SK-N-SH treated with all-trans-retinoic acid at 6 μM for 48 hours (cell line): ENCODE measurements around the gene BLNK.

Experiments used
- ARNTL ChIP-seq: fragments of 450-650 bp; formaldehyde crosslinking; IDR thresholded peaks from 2 replicates; pipeline ENCODE4 v1.5.0; 2020; ENCODE audit warnings: low read depth, mild to moderate bottlenecking, moderate library complexity, borderline replicate concordance
- CSDC2 ChIP-seq: fragments of 250-450 bp; sonication (Bioruptor Pico); IDR thresholded peaks from 2 replicates; pipeline ENCODE4 v1.5.0; 2020; ENCODE audit warnings: mild to moderate bottlenecking, moderate library complexity

GRCh38 chr10:96211764-96212163 lies 59.6 kb downstream of the BLNK start:
- TF ChIP-seq CSDC2 (CRISPR knock-in tag): no peak
- no peak for TF ChIP-seq ARNTL
